Activated naive CD8-positive, alpha-beta T cell treated with anti-CD3 and anti-CD28 coated beads, Interleukin-2, amount 50 U/mL, for 24 hours (primary cell): Measurements from ENCODE around the gene BTBD2.

ENCODE experiments used
- ATAC-seq: fragments of 150-1000 bp; cut with Tn5 transposase; one replicate; pipeline ENCODE4 v1.10.0; 2021
- DNase-seq: peaks from one replicate; pipeline ENCODE4 v3.0.0; 2021
- H3K27ac Mint-ChIP-seq: one replicate; pipeline ENCODE4 v1.8.0; 2021; ENCODE audit warnings: mild to moderate bottlenecking, mixed read lengths
- H3K27me3 Mint-ChIP-seq: one replicate; pipeline ENCODE4 v1.8.0; 2021; ENCODE audit warnings: mixed read lengths
- H3K36me3 Mint-ChIP-seq: one replicate; pipeline ENCODE4 v1.8.0; 2021; ENCODE audit warnings: low read depth, mixed read lengths
- H3K4me1 Mint-ChIP-seq: one replicate; pipeline ENCODE4 v1.8.0; 2021; ENCODE audit warnings: mixed read lengths
- H3K4me3 Mint-ChIP-seq: one replicate; pipeline ENCODE4 v1.8.0; 2021; ENCODE audit warnings: mild to moderate bottlenecking, moderate library complexity, mixed read lengths
- H3K9me3 Mint-ChIP-seq: one replicate; pipeline ENCODE4 v1.8.0; 2021; ENCODE audit warnings: mixed read lengths

BTBD2 gene

GRCh38 chr19:1947651-1948209 lies 67.8 kb downstream of the BTBD2 start:
- no peaks in the 10 kb centered on the region for H3K9me3 Mint-ChIP-seq
- DNase-seq, result no peak
- H3K27me3 Mint-ChIP-seq, result no peaks in the 10 kb centered on the region
- H3K27ac Mint-ChIP-seq, result no peak overlapping the region
- H3K4me1 Mint-ChIP-seq, result peaks cover 23% of the 10 kb centered on the region
- H3K36me3 Mint-ChIP-seq, result peaks cover 2% of the 10 kb centered on the region
- no peak for ATAC-seq
- H3K4me3 Mint-ChIP-seq, result no peak overlapping the region

- H3K9me3 Mint-ChIP-seq, result no peaks in the 10 kb centered on the region
- ATAC-seq, result no peak
- H3K4me3 Mint-ChIP-seq, result no peak overlapping the region
- H3K27me3 Mint-ChIP-seq, result no peaks in the 10 kb centered on the region
- DNase-seq, result peak; percentile 42
- H3K36me3 Mint-ChIP-seq, result peaks cover 2% of the 10 kb centered on the region
- no peak overlapping the region for H3K27ac Mint-ChIP-seq
- peaks cover 24% of the 10 kb centered on the region for H3K4me1 Mint-ChIP-seq
Measured at GRCh38 chr19:1945899-1946298, 69.6 kb downstream of the BTBD2 start.

DNA sequence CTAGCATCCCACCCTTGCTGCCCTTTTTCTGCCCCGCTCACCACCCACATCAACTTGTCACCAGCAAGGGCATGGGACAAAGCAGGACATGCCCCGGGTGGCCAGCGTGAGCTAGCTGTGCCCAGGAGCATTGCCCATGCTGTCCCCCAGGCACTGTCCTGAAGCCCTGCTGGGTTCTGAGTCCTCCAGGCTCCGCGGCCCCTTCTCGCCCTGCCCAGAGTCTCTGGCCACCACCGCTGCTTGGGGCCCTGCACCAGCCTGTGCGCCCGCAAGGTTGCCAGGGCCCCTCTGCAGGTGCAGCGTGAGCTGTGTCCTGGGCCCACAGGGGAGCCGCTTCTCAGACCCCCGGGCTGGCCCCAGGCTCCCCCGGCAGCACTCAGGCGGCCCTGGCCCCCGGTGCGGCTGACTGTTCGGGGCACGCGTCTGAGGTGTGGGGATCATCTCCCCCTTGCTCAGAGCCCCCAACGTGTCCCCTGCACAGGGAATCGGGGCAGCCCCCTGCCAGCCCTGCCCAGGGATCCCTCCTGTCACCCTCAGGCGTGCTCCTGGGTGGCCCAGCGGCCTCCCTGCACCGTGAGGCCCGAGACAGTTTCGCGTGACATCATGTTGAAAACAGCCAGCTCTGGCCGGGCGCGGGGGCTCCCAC lies 70.5 kb downstream of the BTBD2 start:
- Mint-ChIP-seq H3K4me1 (peaks cover 28% of the 10 kb centered on the region), H3K27me3 (no peaks in the 10 kb centered on the region), H3K27ac (peak overlapping the region; percentile 56), H3K36me3 (peaks cover 2% of the 10 kb centered on the region), H3K4me3 (no peak overlapping the region), H3K9me3 (no peaks in the 10 kb centered on the region)
- ATAC-seq (no peak), DNase-seq (no peak)

DNA sequence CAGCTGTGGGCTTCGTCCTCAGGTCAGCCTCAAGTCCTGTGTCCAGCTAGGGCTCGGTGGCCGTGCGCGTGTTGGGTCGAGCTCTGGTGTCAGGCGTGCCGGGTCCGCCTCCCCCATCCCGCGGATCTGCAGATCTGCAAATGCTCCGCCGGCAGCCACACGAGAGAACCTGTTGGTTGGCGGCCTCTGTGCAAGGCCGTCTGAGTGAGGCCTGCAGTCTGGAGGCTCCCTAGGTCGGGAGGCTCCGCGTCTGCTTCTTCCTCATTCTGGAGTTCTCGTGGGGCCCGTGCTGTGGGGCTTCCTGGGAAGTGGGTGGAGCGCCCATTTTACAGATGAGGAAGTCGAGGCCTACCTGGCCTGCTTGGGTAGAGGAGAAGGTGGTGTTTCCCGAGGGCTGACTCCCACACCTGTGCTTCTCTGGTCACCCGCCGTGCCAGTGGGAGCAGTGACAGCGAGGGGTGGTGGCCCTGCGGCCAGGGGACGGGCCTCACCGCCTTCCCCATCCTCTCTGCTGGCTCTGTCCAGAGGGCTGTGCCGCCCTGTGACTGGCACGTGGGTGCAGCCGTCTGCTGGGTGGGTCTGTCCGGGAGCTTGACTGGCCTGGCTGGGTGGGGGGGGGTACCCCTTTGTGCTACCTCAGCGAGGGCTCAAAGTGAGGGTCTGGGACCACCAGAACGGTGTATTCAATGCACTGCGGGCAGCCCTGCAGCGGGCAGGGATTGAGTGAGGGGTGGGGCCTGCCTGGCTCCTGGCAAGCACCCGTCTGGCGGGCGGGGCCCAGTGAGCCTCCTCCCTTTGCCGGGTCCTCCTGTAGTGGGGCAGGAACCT lies 71.2 kb downstream of the BTBD2 start:
- Mint-ChIP-seq H3K4me3 (no peak overlapping the region), H3K27me3 (no peaks in the 10 kb centered on the region), H3K36me3 (peaks cover 2% of the 10 kb centered on the region), H3K4me1 (peaks cover 33% of the 10 kb centered on the region), H3K27ac (peak overlapping the region; percentile 56), H3K9me3 (no peaks in the 10 kb centered on the region)
- DNase-seq, result no peak
- no peak for ATAC-seq

GRCh38 chr19:1943661-1944087 lies 71.8 kb downstream of the BTBD2 start:
- Mint-ChIP-seq H3K27ac (peak overlapping the region; percentile 90), H3K27me3 (no peaks in the 10 kb centered on the region), H3K4me1 (peaks cover 33% of the 10 kb centered on the region), H3K9me3 (no peaks in the 10 kb centered on the region), H3K4me3 (peak overlapping the region; percentile 90), H3K36me3 (peaks cover 2% of the 10 kb centered on the region)
- ATAC-seq (no peak), DNase-seq (no peak)

DNA sequence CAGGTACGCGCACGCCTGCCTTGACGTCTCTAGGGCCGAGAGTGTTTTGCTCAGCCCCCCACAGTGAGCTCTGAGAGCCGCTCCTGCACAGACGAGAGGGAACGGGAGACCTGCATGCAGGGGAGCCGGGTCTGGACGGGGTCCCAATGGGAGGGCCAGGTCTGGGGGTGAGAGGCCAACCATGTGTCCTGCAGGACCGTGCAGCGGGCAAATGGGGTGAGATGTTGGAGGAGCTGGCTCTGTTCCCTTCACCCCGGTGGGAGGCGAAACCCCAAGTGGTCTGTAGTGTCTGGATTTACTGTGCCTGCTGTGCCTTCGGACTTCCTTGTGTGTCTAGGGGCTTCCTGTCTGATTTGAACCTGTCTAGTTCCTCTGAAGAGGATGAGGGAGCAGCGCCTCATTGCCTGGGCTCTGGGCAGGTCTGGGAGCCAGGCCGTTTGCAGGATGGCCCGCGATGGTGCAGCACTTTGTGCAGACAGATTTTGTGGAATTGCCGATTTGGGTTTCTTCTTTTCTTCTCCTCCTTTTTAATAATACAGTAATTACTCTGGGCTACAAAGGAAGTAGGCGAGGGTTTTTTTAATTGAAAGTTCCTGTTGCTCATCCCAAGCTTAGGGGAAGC lies 72.5 kb downstream of the BTBD2 start:
- Mint-ChIP-seq H3K27ac (peak overlapping the region; percentile 90), H3K27me3 (no peaks in the 10 kb centered on the region), H3K4me3 (peak overlapping the region; percentile 90), H3K4me1 (peaks cover 30% of the 10 kb centered on the region), H3K9me3 (no peaks in the 10 kb centered on the region), H3K36me3 (peaks cover 2% of the 10 kb centered on the region)
- no peak for DNase-seq
- no peak for ATAC-seq

DNA sequence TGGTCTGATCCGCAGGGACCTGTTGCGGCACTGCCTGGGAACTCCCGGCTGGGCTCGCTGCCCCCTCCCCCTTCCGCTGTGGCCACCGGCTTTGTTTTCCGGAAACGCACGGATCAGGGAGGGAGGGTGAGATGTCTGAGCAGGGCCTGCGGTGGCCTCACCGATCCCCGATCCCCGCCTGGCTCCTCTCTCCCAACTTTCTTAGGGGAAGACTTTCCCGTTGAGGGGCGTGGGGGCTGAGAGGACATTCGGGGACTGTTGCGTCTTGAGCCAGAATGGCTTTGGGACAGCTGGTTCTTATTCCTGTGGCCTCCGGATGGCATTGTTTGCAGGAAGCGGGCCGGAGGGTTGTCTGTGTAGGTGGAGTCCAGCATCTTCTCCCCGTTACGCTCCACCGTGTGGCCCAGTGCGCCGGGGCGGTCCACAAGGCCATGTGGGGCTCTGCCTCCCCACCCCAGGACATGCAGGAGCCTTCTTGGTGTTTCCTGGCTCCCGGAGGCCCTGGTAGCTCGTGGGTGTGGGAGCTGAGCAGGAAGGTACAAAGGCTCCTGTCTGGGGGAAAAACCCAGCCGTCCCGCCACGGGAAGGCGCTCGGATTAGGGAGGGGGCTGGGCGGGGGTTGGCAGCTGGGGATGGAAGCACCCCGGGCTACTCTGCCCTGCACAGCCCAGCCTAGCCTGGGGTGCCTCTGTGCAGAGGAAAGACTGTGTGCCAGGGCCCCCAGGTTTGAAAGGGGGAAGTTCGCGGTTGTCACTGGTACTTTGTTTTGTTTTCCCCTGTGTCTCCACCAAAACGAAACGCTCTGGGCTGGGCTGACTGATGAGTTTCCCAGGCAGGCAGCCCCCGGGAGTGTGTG lies 73.2 kb downstream of the BTBD2 start:
- no peaks in the 10 kb centered on the region for H3K27me3 Mint-ChIP-seq
- peaks cover 2% of the 10 kb centered on the region for H3K36me3 Mint-ChIP-seq
- peak overlapping the region; percentile 90 for H3K27ac Mint-ChIP-seq
- H3K4me1 Mint-ChIP-seq, result peaks cover 30% of the 10 kb centered on the region
- ATAC-seq (peak; percentile 63), DNase-seq (peak; percentile 81)
- no peaks in the 10 kb centered on the region for H3K9me3 Mint-ChIP-seq
- peak overlapping the region; percentile 90 for H3K4me3 Mint-ChIP-seq

- DNase-seq, result no peak
- no peaks in the 10 kb centered on the region for H3K9me3 Mint-ChIP-seq
- peak within 1 kb of the TSS; percentile 90 for H3K4me3 Mint-ChIP-seq
- peaks cover 2% of the 10 kb centered on the region for H3K27me3 Mint-ChIP-seq
- peak within 1 kb of the TSS; percentile 94 for H3K27ac Mint-ChIP-seq
- H3K36me3 Mint-ChIP-seq, result peaks cover 2% of the 10 kb centered on the region
- H3K4me1 Mint-ChIP-seq, result peaks cover 30% of the 10 kb centered on the region
- peak; percentile 38 for ATAC-seq
Measured at GRCh38 chr19:1941146-1942077, 74.1 kb downstream of the BTBD2 start, which contains the start of gene CSNK1G2. TSS of gene CSNK1G2 (plus strand) at chr19:1941172. CDS start at chr19:1969773, 28,601 bp downstream.

GRCh38 chr19:1938071-1938470 lies 77.4 kb downstream of the BTBD2 start:
- Mint-ChIP-seq H3K4me1 (peaks cover 20% of the 10 kb centered on the region), H3K36me3 (peaks cover 2% of the 10 kb centered on the region), H3K27me3 (peaks cover 2% of the 10 kb centered on the region), H3K27ac (no peak overlapping the region), H3K4me3 (no peak overlapping the region), H3K9me3 (peaks cover 4% of the 10 kb centered on the region)
- DNase-seq, result no peak
- no peak for ATAC-seq

GRCh38 chr19:1936916-1937610 lies 78.5 kb downstream of the BTBD2 start:
- peaks cover 2% of the 10 kb centered on the region for H3K27me3 Mint-ChIP-seq
- ATAC-seq, result no peak
- DNase-seq, result no peak
- peaks cover 2% of the 10 kb centered on the region for H3K36me3 Mint-ChIP-seq
- H3K4me1 Mint-ChIP-seq, result peaks cover 15% of the 10 kb centered on the region
- no peak overlapping the region for H3K4me3 Mint-ChIP-seq
- peaks cover 4% of the 10 kb centered on the region for H3K9me3 Mint-ChIP-seq
- H3K27ac Mint-ChIP-seq, result peak overlapping the region; percentile 25

- DNase-seq (no peak), ATAC-seq (no peak)
- peaks cover 9% of the 10 kb centered on the region for H3K9me3 Mint-ChIP-seq
- H3K4me1 Mint-ChIP-seq, result peaks cover 15% of the 10 kb centered on the region
- no peak overlapping the region for H3K4me3 Mint-ChIP-seq
- H3K27ac Mint-ChIP-seq, result peak overlapping the region; percentile 25
- peaks cover 2% of the 10 kb centered on the region for H3K27me3 Mint-ChIP-seq
- H3K36me3 Mint-ChIP-seq, result peaks cover 5% of the 10 kb centered on the region
Measured at GRCh38 chr19:1936430-1936829, 79.1 kb downstream of the BTBD2 start.

DNA sequence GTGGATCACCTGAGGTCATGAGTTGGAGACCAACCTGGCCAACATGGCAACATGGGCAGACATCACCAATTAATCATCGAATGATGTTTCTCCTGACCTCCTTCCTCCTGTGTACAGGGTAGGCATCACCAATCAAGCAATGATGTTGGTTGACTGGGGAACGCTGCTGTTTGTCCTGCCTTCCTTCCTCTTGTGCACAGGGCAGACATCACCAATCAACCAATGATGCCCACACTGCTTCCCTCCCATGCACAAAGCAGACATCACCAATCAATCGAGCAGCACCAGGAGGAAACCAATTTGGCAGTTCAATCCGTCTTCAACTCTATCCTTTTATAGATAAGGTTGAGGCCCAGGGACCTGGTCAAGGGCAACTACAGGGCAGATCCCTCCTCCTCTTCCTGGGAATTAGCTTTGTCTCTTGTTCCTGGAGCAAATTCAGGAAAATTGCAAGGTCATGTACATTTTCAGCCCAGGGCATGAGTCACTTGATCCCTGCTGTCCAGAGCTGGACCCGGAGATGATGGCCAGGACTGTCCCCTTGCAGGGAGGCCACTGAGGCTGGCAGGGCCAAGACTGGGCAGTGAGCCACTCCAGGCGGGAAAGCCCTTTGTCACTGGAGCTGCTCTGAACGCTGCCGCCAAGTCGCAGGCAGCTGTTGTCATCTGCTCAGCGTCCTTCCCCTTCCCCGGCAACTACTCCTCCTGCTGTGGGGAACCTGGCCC lies 79.9 kb downstream of the BTBD2 start:
- ATAC-seq, result no peak
- peaks cover 10% of the 10 kb centered on the region for H3K9me3 Mint-ChIP-seq
- no peak overlapping the region for H3K4me3 Mint-ChIP-seq
- no peak for DNase-seq
- peaks cover 15% of the 10 kb centered on the region for H3K4me1 Mint-ChIP-seq
- peaks cover 6% of the 10 kb centered on the region for H3K36me3 Mint-ChIP-seq
- H3K27me3 Mint-ChIP-seq, result peaks cover 2% of the 10 kb centered on the region
- no peak overlapping the region for H3K27ac Mint-ChIP-seq
